Activated T-cell treated with anti-CD3 and anti-CD28 coated beads, Interleukin-2, amount 50 U/mL, for 4 hours (primary cell): ENCODE data around the gene NIPSNAP2. TPM values are rescaled to one million over a fixed set of nuclear protein-coding genes. Genes with fewer than 3 reads are reported as not detected.
"Not testable (repeated sequence)": the region's sequence is repeated elsewhere in the genome, so short reads cannot be mapped to it uniquely, and the experiment has no call there.

ENCODE experiments used
- ATAC-seq, 2 donors: fragments of 200-7000 bp; cut with Tn5 transposase; one replicate each; pipeline ENCODE4 v1.10.0; 2021
- DNase-seq: peaks from one replicate; pipeline ENCODE4 v3.0.0-alpha.2; 2020
- H3K27me3 Mint-ChIP-seq: one replicate; pipeline ENCODE4 v1.8.0; 2021; ENCODE audit warnings: low read depth, mixed read lengths
- H3K36me3 Mint-ChIP-seq: one replicate; pipeline ENCODE4 v1.8.0; 2022; ENCODE audit warnings: mixed read lengths; ENCODE audit not compliant: insufficient read depth
- H3K4me1 Mint-ChIP-seq: one replicate; pipeline ENCODE4 v1.8.0; 2021; ENCODE audit warnings: low read depth, mixed read lengths
- H3K4me3 Mint-ChIP-seq: one replicate; pipeline ENCODE4 v1.8.0; 2021; ENCODE audit warnings: mild to moderate bottlenecking, moderate library complexity, mixed read lengths
- H3K9me3 Mint-ChIP-seq: one replicate; pipeline ENCODE4 v1.8.0; 2021; ENCODE audit warnings: mixed read lengths
- total RNA-seq, 3 donors: library from RNA; stranded (reverse); gene quantifications; one replicate each; pipeline ENCODE4 v1.2.1, GENCODE V29; 2021

The NIPSNAP2 gene
- total RNA-seq, 3 donors from 2014 or later: 39.6 to 42.5 (median 39.7) TPM

DNA sequence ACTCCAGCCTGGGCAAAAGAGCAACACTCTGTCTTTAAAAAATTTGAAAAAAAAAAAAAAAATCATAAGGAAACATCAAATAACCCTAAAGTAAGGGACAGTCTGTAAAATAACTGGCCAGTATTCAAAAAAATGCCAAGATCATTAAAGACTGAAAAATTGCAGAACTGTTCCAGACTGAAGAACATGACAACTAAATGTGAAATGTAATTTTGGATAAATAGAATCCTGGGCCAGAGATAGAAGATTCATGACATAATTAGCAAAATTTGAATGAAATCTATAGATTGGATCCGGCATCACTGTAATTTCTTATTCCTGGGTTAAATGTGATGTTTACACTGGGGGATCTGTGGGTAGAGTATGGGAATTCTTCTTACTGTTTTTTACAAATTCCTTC, 83.9 kb downstream of the NIPSNAP2 start:
- no peaks in the 10 kb centered on the region for H3K27me3 Mint-ChIP-seq
- DNase-seq (no peak), ATAC-seq (no peak)
- peaks cover 13% of the 10 kb centered on the region for H3K4me1 Mint-ChIP-seq
- H3K36me3 Mint-ChIP-seq: peaks cover 7% of the 10 kb centered on the region
- H3K9me3 Mint-ChIP-seq: no peaks in the 10 kb centered on the region
- H3K4me3 Mint-ChIP-seq: no peak overlapping the region

DNA sequence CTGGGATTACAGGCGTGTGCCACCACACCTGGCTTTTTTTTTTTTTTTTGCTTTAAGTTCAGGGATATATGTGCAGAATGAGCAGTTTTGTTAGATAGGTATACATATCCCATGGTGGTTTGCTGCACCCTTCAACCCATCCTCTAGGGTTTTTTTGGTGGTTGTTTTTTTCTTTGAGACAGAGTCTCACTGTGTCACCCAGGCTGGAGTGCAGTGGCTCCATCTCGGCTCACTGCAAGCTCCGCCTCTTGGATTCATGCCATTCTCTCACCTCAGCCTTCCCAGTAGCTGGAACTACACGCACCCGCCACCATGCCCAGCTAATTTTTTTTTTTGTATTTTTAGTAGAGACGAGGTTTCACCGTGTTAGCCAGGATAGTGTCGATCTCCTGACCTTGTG, 84.4 kb downstream of the NIPSNAP2 start:
- H3K27me3 Mint-ChIP-seq, ATAC-seq: not testable (repeated sequence)
- peaks cover 18% of the 10 kb centered on the region for H3K4me1 Mint-ChIP-seq

More for the DNA sequence above, 84.4 kb downstream of the NIPSNAP2 start:
- H3K4me3 Mint-ChIP-seq, H3K9me3 Mint-ChIP-seq, DNase-seq: not testable (repeated sequence)
- H3K36me3 Mint-ChIP-seq: peaks cover 13% of the 10 kb centered on the region

Other genes starting within 250 kb of the NIPSNAP2 start
- not detected for gene SEPTIN14, start 101.8 kb upstream of the NIPSNAP2 start, total RNA-seq
- 1 to 10 TPM in 1 of 3 donors, under 1 TPM in 2; 0.53 to 1.5 (median 0.65) TPM for gene ZNF713, start 77.1 kb upstream of the NIPSNAP2 start, total RNA-seq
- 10 to 100 TPM; 42.4 to 53.0 (median 50.6) TPM for gene MRPS17, start 12.7 kb upstream of the NIPSNAP2 start, total RNA-seq
- 10 to 100 TPM; 15.8 to 17.5 (median 15.9) TPM for gene PSPH, start 86.9 kb downstream of the NIPSNAP2 start, total RNA-seq
- 100 to 1,000 TPM; 428 to 473 (median 440) TPM for gene CCT6A, start 87.2 kb downstream of the NIPSNAP2 start, total RNA-seq
- gene SUMF2, start 99.7 kb downstream of the NIPSNAP2 start, total RNA-seq: 100 to 1,000 TPM in 1 of 3 donors, 10 to 100 TPM in 2; 97.5 to 110 (median 99.4) TPM
- 1 to 10 TPM; 1.4 to 1.9 (median 1.8) TPM for gene PHKG1, start 128.4 kb downstream of the NIPSNAP2 start, total RNA-seq
- 100 to 1,000 TPM; 725 to 810 (median 747) TPM for gene CHCHD2, start 141.9 kb downstream of the NIPSNAP2 start, total RNA-seq
- gene NUPR2, start 151.8 kb downstream of the NIPSNAP2 start, total RNA-seq: not detected